HepG2 (cell line): ENCODE results near the gene MECR. TPM values are rescaled to one million over a fixed set of nuclear protein-coding genes. Genes with fewer than 3 reads are reported as not detected.

Experiments
- ATAC-seq: fragments of 200-7000 bp; cut with Tn5 transposase; 3 replicates; pipeline ENCODE4 v1.9.1; 2020; ENCODE audit warnings: mild to moderate bottlenecking, moderate library complexity
- BruUV-seq: library from RNA; stranded (reverse); fragments of 400-500 nt; replicated peaks from 2 replicates; lab custom pipeline; 2021; lab: Mats Ljungman, UMichigan
- CTCF ChIA-PET: fragments of 300-600 bp; formaldehyde crosslinking; extraction: SDS; loops from one replicate; lab custom pipeline; 2021; ENCODE audit warnings: low total read pairs, inconsistent platforms, low intra/inter-chr PET ratio; lab: Yijun Ruan, JAX
- POLR2A ChIA-PET: fragments of 350-600 bp; sonication (Branson Sonifier 250); formaldehyde crosslinking; loops from one replicate; lab custom pipeline; 2020; ENCODE audit warnings: antibody characterized with exemption, inconsistent platforms; lab: Yijun Ruan, JAX
- DNase-seq: peaks from one replicate; pipeline ENCODE4 v3.0.0-alpha.2; 2015; ENCODE audit warnings: low spot score
- FAIRE-seq: peaks from 3 replicates; lab custom pipeline; 2011; peaks lifted over from hg19 to GRCh38; lab: Jason Lieb, UNC
- H2AFZ ChIP-seq: one replicate; pipeline ENCODE4 v1.6.1; 2011; ENCODE audit warnings: low read length, inconsistent platforms
- H3K27ac ChIP-seq: fragments of 300-600 bp; 3 replicates; pipeline ENCODE4 v1.8.0; 2011; ENCODE audit warnings: mixed run types, mild to moderate bottlenecking, mixed read lengths, low read length, inconsistent platforms; ENCODE audit not compliant: insufficient read depth; ENCODE audit errors: extremely low read length
- H3K27me3 ChIP-seq, 2 experiments: fragments of 200-600 bp in 1 of 2; 2 replicates in 1 of 2; 3 replicates in 1 of 2; pipeline versions ENCODE4 v1.6.0 to v1.8.0; 2011; ENCODE audit warnings: low read length in 2 of 2, mild to moderate bottlenecking in 2 of 2, moderate library complexity in 2 of 2, inconsistent platforms in 1 of 2; ENCODE audit not compliant: insufficient read depth in 2 of 2, control insufficient read depth in 1 of 2
- H3K36me3 ChIP-seq, 2 experiments: fragments of 200-600 bp in 1 of 2; replicated peaks in 1 of 2; 2 replicates in 1 of 2; 3 replicates in 1 of 2; pipeline versions ENCODE4 v1.5.1 to v1.8.0; 2011; ENCODE audit warnings: low read length in 2 of 2, inconsistent platforms in 1 of 2; ENCODE audit not compliant: insufficient read depth in 2 of 2, control insufficient read depth in 1 of 2
- H3K4me1 ChIP-seq: 2 replicates; pipeline ENCODE4 v1.5.1; 2012; ENCODE audit warnings: low read length, inconsistent platforms; ENCODE audit not compliant: insufficient read depth
- H3K4me2 ChIP-seq: 2 replicates; pipeline ENCODE4 v1.6.0; 2011; ENCODE audit warnings: low read depth, low read length, inconsistent platforms
- H3K4me3 ChIP-seq, 3 experiments: fragments of 200-600 bp in 1 of 3; sonication (generic), shearing (Covaris generic) in 1 of 3; replicated peaks in 1 of 3; 2 replicates each; pipeline ENCODE4 v1.5.1; 2011 to 2016; ENCODE audit warnings: low read length in 3 of 3, inconsistent platforms in 2 of 3, low read depth in 2 of 3, mild to moderate bottlenecking in 2 of 3, control low read depth in 1 of 3, mixed read lengths in 1 of 3; ENCODE audit not compliant: insufficient read depth in 1 of 3
- H3K79me2 ChIP-seq: one replicate; pipeline ENCODE4 v1.6.1; 2011; ENCODE audit warnings: low read length, inconsistent platforms; ENCODE audit not compliant: insufficient read depth
- H3K9ac ChIP-seq: 2 replicates; pipeline ENCODE4 v1.6.0; 2011; ENCODE audit warnings: mild to moderate bottlenecking, low read depth, low read length, inconsistent platforms; ENCODE audit not compliant: insufficient read depth
- H3K9me3 ChIP-seq: 2 replicates; pipeline ENCODE4 v1.5.1; 2012; ENCODE audit warnings: mild to moderate bottlenecking, low read length
- H4K20me1 ChIP-seq: 2 replicates; pipeline ENCODE4 v1.6.0; 2011; ENCODE audit warnings: inconsistent platforms, mild to moderate bottlenecking, low read length, moderate library complexity; ENCODE audit not compliant: insufficient read depth
- CENPX ChIP-seq: sonication (generic); formaldehyde crosslinking; IDR thresholded peaks from 2 replicates; pipeline ENCODE4 v1.9.0; 2021; ENCODE audit warnings: mild to moderate bottlenecking, missing genetic modification reagents, moderate library complexity
- CHD2 ChIP-seq: IDR thresholded peaks from 2 replicates; pipeline ENCODE4 v1.6.1; 2011; ENCODE audit warnings: low read depth, low read length, improper control_type of control experiment
- MBD4 ChIP-seq: IDR thresholded peaks from 2 replicates; pipeline ENCODE4 v1.6.1; 2012; ENCODE audit warnings: low read length, inconsistent platforms, borderline replicate concordance
- NFKB2 ChIP-seq: sonication (generic); formaldehyde crosslinking; IDR thresholded peaks from 2 replicates; pipeline ENCODE4 v1.4.0; 2020; ENCODE audit warnings: missing genetic modification reagents, borderline replicate concordance
- NR2F2 ChIP-seq: IDR thresholded peaks from 2 replicates; pipeline ENCODE4 v1.6.1; 2012; ENCODE audit warnings: low read depth, inconsistent platforms, borderline replicate concordance
- RAD51 ChIP-seq: fragments of 450-650 bp; IDR thresholded peaks from 2 replicates; pipeline ENCODE4 v1.6.1; 2016; ENCODE audit warnings: borderline replicate concordance
- RCOR2 ChIP-seq: IDR thresholded peaks from 2 replicates; pipeline ENCODE4 v1.6.1; 2016; ENCODE audit warnings: missing biosample characterization, missing genetic modification reagents
- SALL2 ChIP-seq: sonication (generic); formaldehyde crosslinking; IDR thresholded peaks from 2 replicates; pipeline ENCODE4 v1.8.1; 2023; ENCODE audit warnings: mild to moderate bottlenecking, missing genetic modification reagents, inconsistent platforms
- SIN3B ChIP-seq: fragments of 150-350 bp; IDR thresholded peaks from 2 replicates; pipeline ENCODE4 v1.6.1; 2014; ENCODE audit warnings: low read length
- SOX5 ChIP-seq: IDR thresholded peaks from 2 replicates; pipeline ENCODE4 v1.6.1; 2016; ENCODE audit warnings: borderline replicate concordance
- ZFYVE20 ChIP-seq: sonication (generic); formaldehyde crosslinking; IDR thresholded peaks from 2 replicates; pipeline ENCODE4 v1.8.0; 2023; ENCODE audit warnings: low read depth, mild to moderate bottlenecking, moderate library complexity, missing genetic modification reagents, borderline replicate concordance
- ZNF136 ChIP-seq: sonication (generic); formaldehyde crosslinking; IDR thresholded peaks from 2 replicates; pipeline ENCODE4 v1.8.1; 2022; ENCODE audit warnings: low read depth, mild to moderate bottlenecking, moderate library complexity, missing genetic modification reagents
- ZNF234 ChIP-seq: sonication (generic); formaldehyde crosslinking; conservative IDR thresholded peaks from 2 replicates; pipeline ENCODE4 v1.5.1; 2020; ENCODE audit warnings: mild to moderate bottlenecking, missing genetic modification reagents
- ZNF274 ChIP-seq: sonication (generic); formaldehyde crosslinking; IDR thresholded peaks from 2 replicates; pipeline ENCODE4 v1.5.1; 2020; ENCODE audit warnings: mild to moderate bottlenecking, missing genetic modification reagents
- ZNF30 ChIP-seq: sonication (generic); formaldehyde crosslinking; IDR thresholded peaks from 2 replicates; pipeline ENCODE4 v1.5.0; 2020; ENCODE audit warnings: mild to moderate bottlenecking, missing genetic modification reagents
- ZNF33A ChIP-seq: sonication (generic); formaldehyde crosslinking; IDR thresholded peaks from 2 replicates; pipeline ENCODE4 v1.5.1; 2020; ENCODE audit warnings: missing genetic modification reagents, mild to moderate bottlenecking, moderate library complexity, borderline replicate concordance
- ZNF598 ChIP-seq: sonication (generic); formaldehyde crosslinking; IDR thresholded peaks from 2 replicates; pipeline ENCODE4 v1.5.1; 2020; ENCODE audit warnings: mild to moderate bottlenecking, missing genetic modification reagents, borderline replicate concordance
- ZNF619 ChIP-seq: sonication (generic); formaldehyde crosslinking; IDR thresholded peaks from 2 replicates; pipeline ENCODE4 v1.4.0; 2020; ENCODE audit warnings: mild to moderate bottlenecking, missing genetic modification reagents
- ZNF746 ChIP-seq: sonication (generic); formaldehyde crosslinking; IDR thresholded peaks from 2 replicates; pipeline ENCODE4 v1.8.0; 2022; ENCODE audit warnings: mild to moderate bottlenecking, missing genetic modification reagents
- ZNF776 ChIP-seq: sonication (generic); formaldehyde crosslinking; IDR thresholded peaks from 2 replicates; pipeline ENCODE4 v1.4.0; 2020; ENCODE audit warnings: mild to moderate bottlenecking, missing genetic modification reagents
- WGBS: methylation state at CpG from one replicate; pipeline ENCODE4 v1.1.6; 2017; ENCODE audit warnings: low lambda C conversion rate; 5-methylcytosine and 5-hydroxymethylcytosine counted together
- in situ Hi-C: cut with HindIII; loops from 2 replicates; pipeline ENCODE4 v1.10.0; 2017; ENCODE audit warnings: low pct_unique_long_range_greater_than_20kb; ENCODE audit not compliant: extremely low pct_ligation_motif_present
- intact Hi-C: fragments of 100-400 bp; cut with micrococcal nuclease; formaldehyde crosslinking; loops from one replicate; pipeline ENCODE4 v1.10.0; 2022; ENCODE audit not compliant: unreplicated experiment
- polyA plus RNA-seq, 8 experiments: library from polyadenylated mRNA; depleted of rRNA in 3 of 8; stranded (reverse) in 7 of 8; unstranded in 1 of 8; fragments of >200 nt; fragmentation: Illumina TruSeq in 4 of 8; extraction: Trizol in 4 of 8; gene quantifications; 2 replicates each; pipeline versions ENCODE4 v1.2.1 to v1.2.3, GENCODE V29; 2011 to 2016; ENCODE audit warnings: low read depth in 4 of 8, missing spikeins in 1 of 8, mixed read lengths in 1 of 8; ENCODE audit not compliant: insufficient read depth in 1 of 8
- total RNA-seq, 5 experiments: library from RNA; depleted of rRNA; stranded (reverse); fragments of >200 nt; fragmentation: Illumina TruSeq; extraction: Trizol; gene quantifications; 2 replicates each; pipeline ENCODE4 v1.2.3, GENCODE V29; 2016; ENCODE audit warnings: low read depth in 1 of 5
- TF ChIP-seq, protein P1 (sequence below): sonication (generic); formaldehyde crosslinking; IDR thresholded peaks from 2 replicates; pipeline ENCODE4 v1.4.0; 2020; ENCODE audit warnings: mild to moderate bottlenecking, missing genetic modification reagents
- TF ChIP-seq, protein P2 (sequence below): sonication (generic); formaldehyde crosslinking; IDR thresholded peaks from 2 replicates; pipeline ENCODE4 v1.4.0; 2020; ENCODE audit warnings: missing genetic modification reagents, borderline replicate concordance

Gene MECR
- total and polyA plus RNA-seq, 2 of the 13 experiments (the other 11 are each of a cell fraction or from before 2014, with no cell fraction given), result 18.8 to 24.9 TPM

DNA sequence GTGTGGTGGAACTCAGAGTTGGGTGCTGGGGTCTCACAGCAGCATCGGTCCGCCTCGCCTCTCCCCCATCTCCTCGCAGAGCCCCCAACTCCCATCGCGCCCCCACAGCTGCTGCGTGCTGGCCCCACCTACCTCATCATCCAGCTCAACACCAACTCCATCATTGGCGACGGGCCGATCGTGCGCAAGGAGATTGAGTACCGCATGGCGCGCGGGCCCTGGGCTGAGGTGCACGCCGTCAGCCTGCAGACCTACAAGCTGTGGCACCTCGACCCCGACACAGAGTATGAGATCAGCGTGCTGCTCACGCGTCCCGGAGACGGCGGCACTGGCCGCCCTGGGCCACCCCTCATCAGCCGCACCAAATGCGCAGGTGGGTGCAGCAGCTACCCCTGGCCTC is 29.8 kb upstream of the MECR start (continued):
- TF ChIP-seq, protein P1, sequence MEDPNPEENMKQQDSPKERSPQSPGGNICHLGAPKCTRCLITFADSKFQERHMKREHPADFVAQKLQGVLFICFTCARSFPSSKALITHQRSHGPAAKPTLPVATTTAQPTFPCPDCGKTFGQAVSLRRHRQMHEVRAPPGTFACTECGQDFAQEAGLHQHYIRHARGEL (CRISPR knock-in tag), result no peak
- no peak for TF ChIP-seq ZNF274 (CRISPR knock-in tag)
- no peak for TF ChIP-seq RCOR2 (CRISPR knock-in tag)
- TF ChIP-seq NR2F2, result no peak
- TF ChIP-seq ZNF746 (CRISPR knock-in tag), result no peak
- no peak for TF ChIP-seq ZNF30
- TF ChIP-seq, protein P2, sequence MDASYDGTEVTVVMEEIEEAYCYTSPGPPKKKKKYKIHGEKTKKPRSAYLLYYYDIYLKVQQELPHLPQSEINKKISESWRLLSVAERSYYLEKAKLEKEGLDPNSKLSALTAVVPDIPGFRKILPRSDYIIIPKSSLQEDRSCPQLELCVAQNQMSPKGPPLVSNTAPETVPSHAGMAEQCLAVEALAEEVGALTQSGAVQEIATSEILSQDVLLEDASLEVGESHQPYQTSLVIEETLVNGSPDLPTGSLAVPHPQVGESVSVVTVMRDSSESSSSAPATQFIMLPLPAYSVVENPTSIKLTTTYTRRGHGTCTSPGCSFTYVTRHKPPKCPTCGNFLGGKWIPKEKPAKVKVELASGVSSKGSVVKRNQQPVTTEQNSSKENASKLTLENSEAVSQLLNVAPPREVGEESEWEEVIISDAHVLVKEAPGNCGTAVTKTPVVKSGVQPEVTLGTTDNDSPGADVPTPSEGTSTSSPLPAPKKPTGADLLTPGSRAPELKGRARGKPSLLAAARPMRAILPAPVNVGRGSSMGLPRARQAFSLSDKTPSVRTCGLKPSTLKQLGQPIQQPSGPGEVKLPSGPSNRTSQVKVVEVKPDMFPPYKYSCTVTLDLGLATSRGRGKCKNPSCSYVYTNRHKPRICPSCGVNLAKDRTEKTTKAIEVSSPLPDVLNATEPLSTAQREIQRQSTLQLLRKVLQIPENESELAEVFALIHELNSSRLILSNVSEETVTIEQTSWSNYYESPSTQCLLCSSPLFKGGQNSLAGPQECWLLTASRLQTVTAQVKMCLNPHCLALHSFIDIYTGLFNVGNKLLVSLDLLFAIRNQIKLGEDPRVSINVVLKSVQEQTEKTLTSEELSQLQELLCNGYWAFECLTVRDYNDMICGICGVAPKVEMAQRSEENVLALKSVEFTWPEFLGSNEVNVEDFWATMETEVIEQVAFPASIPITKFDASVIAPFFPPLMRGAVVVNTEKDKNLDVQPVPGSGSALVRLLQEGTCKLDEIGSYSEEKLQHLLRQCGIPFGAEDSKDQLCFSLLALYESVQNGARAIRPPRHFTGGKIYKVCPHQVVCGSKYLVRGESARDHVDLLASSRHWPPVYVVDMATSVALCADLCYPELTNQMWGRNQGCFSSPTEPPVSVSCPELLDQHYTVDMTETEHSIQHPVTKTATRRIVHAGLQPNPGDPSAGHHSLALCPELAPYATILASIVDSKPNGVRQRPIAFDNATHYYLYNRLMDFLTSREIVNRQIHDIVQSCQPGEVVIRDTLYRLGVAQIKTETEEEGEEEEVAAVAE (CRISPR knock-in tag), result no peak
- no peak for TF ChIP-seq ZNF136 (CRISPR knock-in tag)

DNA sequence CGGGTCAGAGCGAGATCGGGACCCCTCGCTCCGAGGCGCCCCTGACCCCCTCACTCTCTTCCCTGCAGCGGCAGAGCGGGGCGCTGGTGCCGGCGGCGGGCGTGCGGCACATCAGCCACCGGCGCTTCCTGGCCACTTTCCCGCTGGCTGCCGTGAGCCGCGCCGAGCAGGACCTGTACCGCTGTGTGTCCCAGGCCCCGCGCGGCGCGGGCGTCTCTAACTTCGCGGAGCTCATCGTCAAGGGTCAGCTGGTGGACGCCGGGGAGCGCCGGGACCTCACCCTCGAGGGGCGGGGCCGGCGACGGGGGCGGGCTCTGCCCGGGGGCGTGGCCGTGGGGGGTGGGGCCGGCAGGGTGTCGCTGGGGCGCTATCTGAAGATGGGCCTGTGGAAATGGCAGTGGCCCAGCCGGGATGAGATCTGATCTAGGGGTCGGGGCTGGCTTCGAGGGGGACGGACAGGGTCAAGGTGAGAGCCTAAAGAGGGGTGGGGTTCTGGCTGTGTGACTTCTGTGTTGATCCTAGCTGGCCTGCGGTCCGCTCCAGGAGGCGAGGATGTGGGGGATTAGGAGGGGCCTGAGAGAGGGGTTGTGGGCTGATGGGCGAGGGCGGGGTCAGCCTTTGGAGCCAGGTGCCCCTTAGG is 29.2 kb upstream of the MECR start:
- DNase-seq, result no peak
- Histone ChIP-seq H3K9ac (no peak overlapping the region), H3K27me3 (no peaks in the 10 kb centered on the region), H3K36me3 (peaks cover 4 to 6% of the 10 kb centered on the region in 2 experiments; a peak in 3 of 5 replicates), H3K9me3 (no peaks in the 10 kb centered on the region), H3K27ac (no peak overlapping the region), H4K20me1 (peaks cover 4% of the 10 kb centered on the region; the same call in 1 of the 2 replicates), H3K79me2 (no peaks in the 10 kb centered on the region), H3K4me2 (no peak overlapping the region), H3K4me3 (no peak overlapping the region), H3K4me1 (peaks cover 7% of the 10 kb centered on the region; the same call in 1 of the 2 replicates), H2AFZ (no peak overlapping the region)
- BruUV-seq, result no TSS peak
- ChIA-PET CTCF (no interaction called here), POLR2A (no interaction called here)
- intact Hi-C loops (no loop called here), in situ Hi-C loops (no loop called here)
- ATAC-seq, result no peak
- FAIRE-seq, result no peak
- WGBS, result 97% methylated on average over 47 of the region's 56 CpGs
- TF ChIP-seq MBD4 (no peak), RAD51 (no peak), SOX5 (CRISPR knock-in tag) (no peak), SIN3B (no peak), ZNF619 (CRISPR knock-in tag) (no peak), ZFYVE20 (CRISPR knock-in tag) (no peak), CENPX (CRISPR knock-in tag) (no peak), ZNF234 (no peak), ZNF776 (CRISPR knock-in tag) (no peak), SALL2 (no peak), CHD2 (no peak), NFKB2 (CRISPR knock-in tag) (no peak), ZNF598 (CRISPR knock-in tag) (no peak), ZNF33A (CRISPR knock-in tag) (no peak)
